Activated CD8-positive, alpha-beta memory T cell treated with anti-CD3 and anti-CD28 coated beads for 24 hours (primary cell): ENCODE measurements around the gene C3orf20.
"Not testable (repeated sequence)": the region's sequence is repeated elsewhere in the genome, so short reads cannot be mapped to it uniquely, and the experiment has no call there.

Experiments used
- DNase-seq: peaks from one replicate; pipeline ENCODE4 v3.0.0-alpha.2; 2020

The C3orf20 gene

DNA sequence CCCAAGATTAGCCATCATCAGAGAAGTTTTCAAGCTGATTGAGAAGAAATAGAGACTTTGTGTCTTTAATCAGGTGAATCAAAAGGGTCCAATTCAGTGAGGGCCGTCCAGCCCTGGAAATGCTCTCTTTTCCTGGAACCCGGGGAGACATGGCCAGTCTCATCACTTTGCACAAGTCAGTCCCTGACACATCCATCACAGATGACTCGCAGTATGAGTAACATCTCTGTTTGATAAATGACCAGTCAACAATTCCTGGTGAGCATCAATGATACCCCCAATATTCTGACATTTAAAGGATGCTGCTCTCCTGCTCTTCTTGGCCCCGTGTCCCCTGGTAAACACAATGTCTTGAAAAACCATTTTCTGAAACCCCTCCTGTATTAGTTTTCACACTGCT, 26.7 kb downstream of the C3orf20 start:
- no peak for DNase-seq

DNA sequence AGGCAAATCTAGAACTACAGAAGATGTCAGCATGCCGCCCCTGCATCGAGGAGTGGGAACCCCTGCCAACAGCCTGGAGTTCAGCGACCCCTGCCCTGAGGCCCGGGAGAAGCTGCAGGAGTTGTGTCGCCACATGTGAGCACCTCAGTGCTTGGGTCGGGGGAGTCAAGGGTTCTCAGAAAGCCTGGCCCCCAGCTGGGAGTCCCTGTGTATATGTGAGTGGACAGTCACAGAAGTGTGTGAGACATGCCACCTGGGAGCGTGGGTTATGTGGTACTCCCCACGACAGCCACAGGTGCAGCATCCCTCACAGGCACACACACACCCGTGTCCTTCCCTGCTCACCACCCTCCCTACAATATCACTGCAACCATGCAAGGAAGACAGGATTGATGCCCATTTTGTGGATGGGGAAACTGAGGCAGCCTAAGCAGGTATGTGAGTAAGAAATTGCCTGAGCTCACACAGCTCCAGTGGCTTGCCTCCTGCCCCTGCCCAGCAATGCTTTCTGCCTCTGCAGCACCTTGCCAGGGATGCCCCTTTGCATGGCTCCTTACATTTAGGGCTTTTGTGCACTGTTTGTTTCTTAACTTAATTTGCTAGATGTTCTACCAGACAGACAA, 28.3 kb downstream of the C3orf20 start:
- no peak for DNase-seq

DNA sequence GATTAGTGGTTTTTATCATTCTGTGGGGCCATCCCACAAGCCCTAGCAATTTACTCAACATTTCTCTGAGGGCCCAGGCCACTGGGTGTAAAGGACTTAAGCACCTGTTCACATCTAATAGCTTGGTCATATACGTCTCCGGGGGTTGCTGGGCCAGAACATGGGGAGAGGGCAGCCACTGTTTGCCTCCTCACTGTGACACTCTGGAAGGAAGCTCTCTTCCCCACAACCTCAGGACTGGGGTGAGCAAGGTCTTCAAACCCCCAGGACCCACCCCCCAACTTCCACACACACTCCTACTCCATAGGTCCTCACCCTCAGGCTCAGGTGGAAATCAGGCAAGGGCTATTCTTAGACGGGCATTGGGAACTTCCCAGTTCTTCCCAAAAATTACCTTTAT, 28.9 kb downstream of the C3orf20 start:
- no peak for DNase-seq

GRCh38 chr3:14706096-14706495, 31.2 kb downstream of the C3orf20 start:
- DNase-seq: no peak

- no peak for DNase-seq
Observed at GRCh38 chr3:14716591-14716990, 41.6 kb downstream of the C3orf20 start.

- DNase-seq: no peak
Observed at GRCh38 chr3:14717307-14717706, 42.4 kb downstream of the C3orf20 start.

- DNase-seq: no peak
Observed at GRCh38 chr3:14718539-14718938, 43.6 kb downstream of the C3orf20 start.

DNA sequence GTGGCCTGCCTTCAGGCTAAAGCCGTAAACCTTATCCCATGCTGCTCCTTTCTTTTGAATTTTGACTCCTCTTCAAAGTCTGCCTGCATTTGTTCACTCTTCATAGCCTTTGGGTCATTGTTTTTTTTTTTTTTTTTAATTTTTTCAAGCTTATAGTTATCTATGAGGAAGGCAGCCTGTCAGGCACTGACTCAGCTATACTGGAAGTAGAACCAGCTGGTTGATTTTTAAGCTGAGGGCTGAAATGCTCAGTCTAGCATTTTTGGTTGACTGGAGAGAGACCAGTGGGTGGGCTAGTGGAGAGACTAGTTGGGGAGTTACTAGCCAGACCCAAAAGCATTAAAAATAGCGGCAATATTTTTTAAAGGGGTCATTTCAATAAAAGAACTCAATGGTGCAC, 44.1 kb downstream of the C3orf20 start:
- no peak for DNase-seq

DNA sequence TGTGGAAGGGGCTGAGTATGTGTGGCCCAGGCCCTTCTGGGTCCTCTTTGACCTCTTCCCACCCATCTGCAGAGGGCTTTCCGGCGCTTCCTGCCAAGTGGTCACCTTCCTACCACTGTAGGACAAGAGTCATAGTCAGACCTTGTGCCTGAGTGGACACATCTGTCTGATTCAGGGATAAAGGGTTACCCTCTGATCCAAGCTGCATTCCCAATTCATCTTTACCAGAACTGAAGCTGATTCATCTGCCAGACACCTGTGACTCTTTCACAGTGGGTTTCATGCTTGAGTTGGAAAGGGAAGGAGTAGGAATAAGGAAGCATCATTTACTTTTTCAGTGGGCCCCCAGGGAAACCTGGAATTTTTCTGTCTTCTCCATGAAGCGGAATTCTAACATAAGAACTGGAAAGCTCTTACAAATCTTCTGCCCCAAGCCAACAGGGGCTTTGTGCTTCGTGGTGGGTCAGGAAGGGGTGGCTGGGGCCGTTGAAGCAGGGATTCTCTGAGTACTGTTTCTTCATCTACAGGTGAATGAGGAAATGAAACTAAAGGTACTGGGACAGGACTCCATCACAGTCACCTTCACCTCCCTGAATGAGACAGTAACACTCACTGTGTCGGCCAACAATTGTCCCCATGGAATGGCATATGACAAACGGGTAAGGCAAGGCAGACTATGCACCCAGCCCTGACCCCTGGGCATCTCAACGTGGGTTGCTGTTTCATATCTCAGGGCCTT, 46.4 kb downstream of the C3orf20 start:
- no peak for DNase-seq

- no peak for DNase-seq
Observed at GRCh38 chr3:14725013-14725412, 50.1 kb downstream of the C3orf20 start.

DNA sequence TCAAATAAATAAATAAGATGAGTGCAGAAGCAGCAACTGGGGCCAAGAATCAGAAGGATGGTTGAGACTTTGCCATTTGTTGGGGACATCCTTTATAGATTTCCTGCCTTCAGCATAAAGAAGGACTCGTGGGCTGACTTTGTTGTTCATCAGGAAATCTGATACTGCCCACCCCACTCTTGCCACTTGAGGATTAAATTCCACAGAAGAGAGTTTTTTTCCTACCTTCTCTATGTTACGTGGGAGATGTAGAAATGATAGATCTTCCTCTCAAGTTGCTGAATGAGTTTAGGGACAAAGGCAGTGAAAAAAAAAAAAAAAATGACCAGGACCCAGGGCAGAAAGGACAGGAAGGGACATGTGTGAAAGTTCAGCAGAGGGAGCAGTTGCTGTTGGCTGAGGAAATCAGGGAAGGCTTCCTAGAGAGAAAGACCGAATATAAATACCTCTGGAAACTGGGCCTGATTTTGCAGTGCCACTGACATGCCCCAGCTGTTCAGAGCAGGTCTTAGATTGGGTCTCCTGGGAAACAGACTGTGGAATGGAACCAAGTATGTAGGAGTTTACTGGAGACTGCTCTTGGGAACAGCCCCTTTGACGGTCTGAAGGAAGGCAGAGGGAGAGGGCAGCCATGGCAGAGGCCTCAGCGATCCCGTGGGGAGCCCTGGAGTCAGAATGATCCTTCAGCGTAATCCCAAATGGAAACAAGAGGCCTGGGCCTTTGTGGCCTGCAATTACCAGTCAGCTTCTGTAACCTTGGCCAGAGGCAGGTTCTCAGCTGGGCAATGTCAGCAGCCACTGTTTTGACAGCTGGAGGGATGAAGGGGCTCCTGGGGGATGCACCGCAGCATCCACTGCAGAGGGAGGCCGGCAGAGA, 50.9 kb downstream of the C3orf20 start:
- no peak for DNase-seq

GRCh38 chr3:14726441-14726780, 51.5 kb downstream of the C3orf20 start:
- no peak for DNase-seq

- DNase-seq: no peak
Observed at GRCh38 chr3:14728113-14728512, 53.2 kb downstream of the C3orf20 start.

GRCh38 chr3:14730703-14731382, 55.9 kb downstream of the C3orf20 start:
- no peak for DNase-seq

- no peak for DNase-seq
Observed at GRCh38 chr3:14740983-14741382, 66.0 kb downstream of the C3orf20 start.

GRCh38 chr3:14741510-14741909, 66.6 kb downstream of the C3orf20 start:
- no peak for DNase-seq

GRCh38 chr3:14744556-14744955, 69.6 kb downstream of the C3orf20 start:
- DNase-seq: no peak

- DNase-seq: no peak
Observed at GRCh38 chr3:14750650-14751049, 75.7 kb downstream of the C3orf20 start.

DNA sequence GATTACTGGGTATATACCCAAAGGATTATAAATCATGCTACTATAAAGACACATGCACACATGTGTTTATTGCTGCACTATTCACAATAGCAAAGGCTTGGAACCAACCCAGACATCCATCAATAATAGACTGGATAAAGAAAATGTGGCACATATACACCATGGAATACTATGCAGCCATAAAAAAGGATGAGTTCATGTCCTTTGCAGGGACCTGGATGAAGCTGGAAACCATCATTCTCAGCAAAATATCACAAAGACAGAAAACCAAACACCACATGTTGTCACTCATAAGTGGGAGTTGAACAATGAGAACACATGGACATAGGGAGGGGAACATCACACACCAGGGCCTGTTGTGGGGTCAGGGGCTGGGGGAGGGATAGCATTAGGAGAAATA, 78.0 kb downstream of the C3orf20 start:
- not testable (repeated sequence) for DNase-seq

GRCh38 chr3:14757153-14757700, 82.3 kb downstream of the C3orf20 start:
- DNase-seq: no peak

DNA sequence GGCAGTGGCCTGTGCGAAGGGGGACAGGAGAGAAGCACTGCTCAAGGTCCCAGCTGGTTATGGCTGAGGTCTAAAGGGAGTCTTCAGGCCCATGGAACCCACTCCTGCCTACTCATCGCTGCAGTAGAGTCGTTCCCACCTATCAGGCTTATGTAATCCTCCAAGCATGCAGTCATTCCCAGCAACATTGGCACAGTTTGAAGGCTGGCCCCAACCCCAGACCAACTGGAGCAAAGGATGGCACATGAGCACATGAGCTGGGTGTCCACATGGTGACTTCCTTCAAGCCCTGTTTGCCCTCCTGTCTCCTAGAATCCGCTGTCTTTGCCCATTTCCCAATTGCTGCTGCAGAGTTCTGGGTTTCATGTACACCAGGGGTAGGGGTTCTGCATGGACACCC, 83.4 kb downstream of the C3orf20 start:
- DNase-seq: no peak

- no peak for DNase-seq
Observed at GRCh38 chr3:14758959-14759358, 84.0 kb downstream of the C3orf20 start.

DNA sequence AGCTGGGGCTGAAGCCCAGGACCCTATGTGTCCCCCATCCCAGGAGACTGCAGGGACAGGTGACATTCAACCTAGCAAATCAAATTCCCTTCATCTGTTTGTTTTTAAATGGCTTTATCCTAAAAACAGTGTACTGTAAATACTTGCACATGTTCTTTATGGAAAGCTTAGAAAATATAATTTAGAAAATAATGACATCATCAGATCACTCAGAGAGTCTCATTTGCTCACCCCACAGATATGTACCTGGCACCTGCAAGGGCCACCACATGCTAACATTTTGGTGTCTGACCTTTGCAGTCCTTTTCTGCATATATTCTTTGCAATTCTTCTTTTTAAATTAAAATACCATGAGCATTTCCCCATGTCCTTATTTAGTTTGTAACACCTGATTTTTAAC, 85.2 kb downstream of the C3orf20 start:
- no peak for DNase-seq
